ENCODE results near the gene HAND1.

DNA sequence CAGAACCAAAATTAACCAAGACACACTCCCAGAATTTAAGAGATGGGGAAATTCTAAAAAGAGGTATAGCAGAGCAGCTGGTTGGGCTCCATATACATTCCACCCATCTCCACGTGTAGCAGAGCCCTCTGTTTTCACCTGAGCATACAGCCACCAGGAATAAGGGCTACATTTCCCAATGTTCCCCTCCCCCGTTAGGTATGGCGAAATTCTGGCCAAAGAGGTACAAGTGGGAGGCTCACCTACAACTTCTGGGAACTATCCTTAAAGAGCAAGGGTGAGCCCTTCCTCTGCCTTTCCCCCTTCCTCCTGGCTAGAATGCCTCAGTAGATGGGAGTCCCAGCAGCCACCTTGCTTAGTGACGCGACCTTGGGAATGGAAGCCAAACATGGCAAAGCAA, 37.5 kb downstream of the HAND1 start:
- TF ChIP-seq RFX5 (IDR thresholded peaks at IDR 0.05; ENCODE audit: low read depth, low read length) (no peak), ZNF274 (IDR thresholded peaks at IDR 0.05; ENCODE audit: borderline replicate concordance, low read depth, low read length) (no peak), MYNN (IDR thresholded peaks at IDR 0.05) (no peak), MYNN (CRISPR knock-in tag; IDR thresholded peaks at IDR 0.05) (no peak)
- TF ChIP-seq, protein P1, sequence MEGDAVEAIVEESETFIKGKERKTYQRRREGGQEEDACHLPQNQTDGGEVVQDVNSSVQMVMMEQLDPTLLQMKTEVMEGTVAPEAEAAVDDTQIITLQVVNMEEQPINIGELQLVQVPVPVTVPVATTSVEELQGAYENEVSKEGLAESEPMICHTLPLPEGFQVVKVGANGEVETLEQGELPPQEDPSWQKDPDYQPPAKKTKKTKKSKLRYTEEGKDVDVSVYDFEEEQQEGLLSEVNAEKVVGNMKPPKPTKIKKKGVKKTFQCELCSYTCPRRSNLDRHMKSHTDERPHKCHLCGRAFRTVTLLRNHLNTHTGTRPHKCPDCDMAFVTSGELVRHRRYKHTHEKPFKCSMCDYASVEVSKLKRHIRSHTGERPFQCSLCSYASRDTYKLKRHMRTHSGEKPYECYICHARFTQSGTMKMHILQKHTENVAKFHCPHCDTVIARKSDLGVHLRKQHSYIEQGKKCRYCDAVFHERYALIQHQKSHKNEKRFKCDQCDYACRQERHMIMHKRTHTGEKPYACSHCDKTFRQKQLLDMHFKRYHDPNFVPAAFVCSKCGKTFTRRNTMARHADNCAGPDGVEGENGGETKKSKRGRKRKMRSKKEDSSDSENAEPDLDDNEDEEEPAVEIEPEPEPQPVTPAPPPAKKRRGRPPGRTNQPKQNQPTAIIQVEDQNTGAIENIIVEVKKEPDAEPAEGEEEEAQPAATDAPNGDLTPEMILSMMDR (IDR thresholded peaks at IDR 0.05 in 2 of 3, conservative IDR thresholded peaks at IDR 0.05 in 1 of 3; ENCODE audit: insufficient read depth in 2 of 3, low read depth in 1 of 3, low read length in 3 of 3) = no peak
- TF ChIP-seq, protein P2, sequence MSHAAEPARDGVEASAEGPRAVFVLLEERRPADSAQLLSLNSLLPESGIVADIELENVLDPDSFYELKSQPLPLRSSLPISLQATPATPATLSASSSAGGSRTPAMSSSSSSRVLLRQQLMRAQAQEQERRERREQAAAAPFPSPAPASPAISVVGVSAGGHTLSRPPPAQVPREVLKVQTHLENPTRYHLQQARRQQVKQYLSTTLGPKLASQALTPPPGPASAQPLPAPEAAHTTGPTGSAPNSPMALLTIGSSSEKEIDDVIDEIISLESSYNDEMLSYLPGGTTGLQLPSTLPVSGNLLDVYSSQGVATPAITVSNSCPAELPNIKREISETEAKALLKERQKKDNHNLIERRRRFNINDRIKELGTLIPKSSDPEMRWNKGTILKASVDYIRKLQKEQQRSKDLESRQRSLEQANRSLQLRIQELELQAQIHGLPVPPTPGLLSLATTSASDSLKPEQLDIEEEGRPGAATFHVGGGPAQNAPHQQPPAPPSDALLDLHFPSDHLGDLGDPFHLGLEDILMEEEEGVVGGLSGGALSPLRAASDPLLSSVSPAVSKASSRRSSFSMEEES (CRISPR knock-in tag; IDR thresholded peaks at IDR 0.05) = no peak
- TF ChIP-seq, protein P3, sequence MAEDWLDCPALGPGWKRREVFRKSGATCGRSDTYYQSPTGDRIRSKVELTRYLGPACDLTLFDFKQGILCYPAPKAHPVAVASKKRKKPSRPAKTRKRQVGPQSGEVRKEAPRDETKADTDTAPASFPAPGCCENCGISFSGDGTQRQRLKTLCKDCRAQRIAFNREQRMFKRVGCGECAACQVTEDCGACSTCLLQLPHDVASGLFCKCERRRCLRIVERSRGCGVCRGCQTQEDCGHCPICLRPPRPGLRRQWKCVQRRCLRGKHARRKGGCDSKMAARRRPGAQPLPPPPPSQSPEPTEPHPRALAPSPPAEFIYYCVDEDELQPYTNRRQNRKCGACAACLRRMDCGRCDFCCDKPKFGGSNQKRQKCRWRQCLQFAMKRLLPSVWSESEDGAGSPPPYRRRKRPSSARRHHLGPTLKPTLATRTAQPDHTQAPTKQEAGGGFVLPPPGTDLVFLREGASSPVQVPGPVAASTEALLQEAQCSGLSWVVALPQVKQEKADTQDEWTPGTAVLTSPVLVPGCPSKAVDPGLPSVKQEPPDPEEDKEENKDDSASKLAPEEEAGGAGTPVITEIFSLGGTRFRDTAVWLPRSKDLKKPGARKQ (CRISPR knock-in tag; IDR thresholded peaks at IDR 0.05) = no peak
